WTC11 (cell line): ENCODE measurements around the gene OTP. TPM values are rescaled to one million over a fixed set of nuclear protein-coding genes. Genes with fewer than 3 reads are reported as not detected.
A peak's percentile ranks its signal among the peaks of the same experiment; 100 is the strongest.

Experiments
- ATAC-seq: fragments of 200-7000 bp; cut with Tn5 transposase; 2 replicates; pipeline ENCODE4 v1.10.0; 2021; ENCODE audit warnings: mild to moderate bottlenecking, moderate library complexity
- CTCF ChIA-PET: fragments of 300-600 bp; sonication (Branson Sonifier 250); formaldehyde crosslinking; loops from one replicate; lab custom pipeline; 2021; ENCODE audit warnings: antibody characterized with exemption; lab: Charles Lee
- POLR2A ChIA-PET: fragments of 350-600 bp; sonication (Branson Sonifier 250); formaldehyde crosslinking; loops from one replicate; lab custom pipeline; 2021; ENCODE audit warnings: antibody characterized with exemption; lab: Charles Lee
- DNase-seq: peaks from one replicate; pipeline ENCODE4 v3.0.0; 2021; ENCODE audit warnings: low spot score
- H3K27ac Mint-ChIP-seq: 2 replicates; pipeline ENCODE4 v1.8.0; 2021; ENCODE audit warnings: mixed read lengths
- H3K27me3 Mint-ChIP-seq: 2 replicates; pipeline ENCODE4 v1.8.0; 2021; ENCODE audit warnings: low read depth, mild to moderate bottlenecking, moderate library complexity, mixed read lengths
- H3K36me3 Mint-ChIP-seq: 2 replicates; pipeline ENCODE4 v1.8.0; 2021; ENCODE audit warnings: mixed read lengths
- H3K4me1 Mint-ChIP-seq: 2 replicates; pipeline ENCODE4 v1.8.0; 2022; ENCODE audit warnings: mixed read lengths
- H3K4me3 Mint-ChIP-seq: 2 replicates; pipeline ENCODE4 v1.8.0; 2021; ENCODE audit warnings: mild to moderate bottlenecking, moderate library complexity, mixed read lengths
- H3K9me3 Mint-ChIP-seq: 2 replicates; pipeline ENCODE4 v1.8.0; 2021; ENCODE audit warnings: mixed read lengths
- CREB1 ChIP-seq: sonication (generic); formaldehyde crosslinking; IDR thresholded peaks from 2 replicates; pipeline ENCODE4 v1.8.0; 2023; ENCODE audit warnings: mild to moderate bottlenecking, missing genetic modification reagents
- CREM ChIP-seq: sonication (generic); formaldehyde crosslinking; IDR thresholded peaks from 2 replicates; pipeline ENCODE4 v1.8.1; 2022; ENCODE audit warnings: mild to moderate bottlenecking, missing genetic modification reagents, moderate library complexity
- ELF4 ChIP-seq: sonication (generic); formaldehyde crosslinking; IDR thresholded peaks from 2 replicates; pipeline ENCODE4 v1.8.1; 2022; ENCODE audit warnings: low read depth, mild to moderate bottlenecking, moderate library complexity, missing genetic modification reagents
- ESRRA ChIP-seq: sonication (generic); formaldehyde crosslinking; IDR thresholded peaks from 2 replicates; pipeline ENCODE4 v1.8.1; 2022; ENCODE audit warnings: mild to moderate bottlenecking, missing genetic modification reagents, borderline replicate concordance
- FOXJ3 ChIP-seq: sonication (generic); formaldehyde crosslinking; IDR thresholded peaks from 2 replicates; pipeline ENCODE4 v1.9.0; 2021; ENCODE audit warnings: missing genetic modification reagents, mild to moderate bottlenecking, borderline replicate concordance
- NFE2L1 ChIP-seq: sonication (generic); formaldehyde crosslinking; IDR thresholded peaks from 2 replicates; pipeline ENCODE4 v1.8.1; 2023; ENCODE audit warnings: missing genetic modification reagents
- SOX15 ChIP-seq: fragments of 250-450 bp; sonication (Bioruptor Pico); IDR thresholded peaks from 2 replicates; pipeline ENCODE4 v1.9.0; 2021; ENCODE audit warnings: mild to moderate bottlenecking
- SP1 ChIP-seq: sonication (generic); formaldehyde crosslinking; conservative IDR thresholded peaks from 2 replicates; pipeline ENCODE4 v1.8.1; 2022; ENCODE audit warnings: missing genetic modification reagents
- TEAD1 ChIP-seq: sonication (generic); formaldehyde crosslinking; IDR thresholded peaks from 2 replicates; pipeline ENCODE4 v1.8.0; 2022; ENCODE audit warnings: mild to moderate bottlenecking, missing genetic modification reagents
- TP53 ChIP-seq: sonication (generic); formaldehyde crosslinking; IDR thresholded peaks from 2 replicates; pipeline ENCODE4 v1.8.1; 2023; ENCODE audit warnings: mild to moderate bottlenecking, missing genetic modification reagents
- ZNF423 ChIP-seq: fragments of 250-450 bp; sonication (Bioruptor Pico); IDR thresholded peaks from 2 replicates; pipeline ENCODE4 v2.1.2; 2022; ENCODE audit warnings: mild to moderate bottlenecking, moderate library complexity
- total RNA-seq: library from RNA; stranded (reverse); gene quantifications from 3 replicates; pipeline ENCODE4 v1.2.3, GENCODE V29; 2021
- TF ChIP-seq, protein P1 (sequence below): sonication (generic); formaldehyde crosslinking; IDR thresholded peaks from 2 replicates; pipeline ENCODE4 v1.8.1; 2023; ENCODE audit warnings: mild to moderate bottlenecking, missing genetic modification reagents, borderline replicate concordance
- TF ChIP-seq, protein P2 (sequence below): sonication (generic); formaldehyde crosslinking; IDR thresholded peaks from 2 replicates; pipeline ENCODE4 v1.8.1; 2023; ENCODE audit warnings: mild to moderate bottlenecking, missing genetic modification reagents
- TF ChIP-seq, protein P3 (sequence below): sonication (generic); formaldehyde crosslinking; IDR thresholded peaks from 2 replicates; pipeline ENCODE4 v1.8.1; 2022; ENCODE audit warnings: missing genetic modification reagents, borderline replicate concordance
- TF ChIP-seq, protein P4 (sequence below): sonication (generic); formaldehyde crosslinking; IDR thresholded peaks from 2 replicates; pipeline ENCODE4 v1.8.0; 2023; ENCODE audit warnings: missing genetic modification reagents, mild to moderate bottlenecking, borderline replicate concordance
- TF ChIP-seq, protein P5 (sequence below): fragments of 250-450 bp; sonication (Bioruptor Pico); IDR thresholded peaks from 2 replicates; pipeline ENCODE4 v1.8.0; 2021; ENCODE audit warnings: mild to moderate bottlenecking

OTP gene
- total RNA-seq, 1 experiment from 2014 or later: not detected

DNA sequence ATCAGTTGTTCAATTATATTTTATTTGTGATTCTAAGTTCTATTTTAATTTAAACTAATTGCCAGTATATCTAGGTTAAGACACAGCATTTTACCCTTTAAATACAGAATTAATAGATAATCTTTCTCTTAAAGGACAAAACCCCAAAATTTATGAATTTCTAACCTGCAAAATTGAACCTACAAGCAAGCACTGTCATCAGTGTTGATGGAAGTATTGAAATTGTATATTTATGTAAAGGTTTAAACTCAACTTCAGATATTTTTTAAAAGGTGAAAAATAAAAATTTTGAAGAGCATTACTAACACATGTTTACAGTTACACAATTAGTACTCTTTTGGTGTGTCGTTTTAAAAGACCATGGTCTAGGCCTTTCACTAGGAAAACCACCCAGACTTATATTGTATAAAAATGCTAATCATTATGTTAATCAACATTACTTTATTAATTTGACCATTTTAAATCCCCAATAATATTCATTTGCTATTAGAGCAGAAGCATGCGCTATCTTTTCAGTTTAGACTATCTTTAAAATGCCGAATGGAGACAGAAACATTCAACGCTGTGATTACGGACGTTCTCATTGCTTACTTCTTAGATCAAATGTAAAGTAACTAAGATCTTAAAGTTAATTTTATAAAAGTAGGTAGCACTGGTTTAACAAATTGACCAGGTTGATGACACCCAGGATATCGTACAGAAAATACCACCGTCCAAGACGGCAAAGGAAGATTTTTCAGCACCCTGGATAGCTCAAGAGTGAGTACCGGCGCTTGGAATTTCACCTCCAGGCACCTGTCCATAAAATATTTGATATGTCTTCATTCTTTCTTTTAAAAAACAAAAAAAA lies 3.2 kb downstream of the OTP start:
- ATAC-seq (no peak), DNase-seq (no peak)
- Mint-ChIP-seq H3K36me3 (no peaks in the 10 kb centered on the region), H3K27ac (no peak overlapping the region), H3K27me3 (peaks cover 100% of the 10 kb centered on the region), H3K4me1 (peaks cover 46% of the 10 kb centered on the region), H3K9me3 (no peaks in the 10 kb centered on the region), H3K4me3 (no peak overlapping the region)
- CTCF ChIA-PET: interaction anchor here (1.3 kb wide), 1 partner anchor 11 kb away, joined by 3 read pairs; no protein-coding TSS in a partner anchor
- TF ChIP-seq ELF4 (CRISPR knock-in tag): no peak
- POLR2A ChIA-PET: interaction anchor here (0.7 kb wide), 1 partner anchor 12 kb away, joined by 4 read pairs; no protein-coding TSS in a partner anchor

DNA sequence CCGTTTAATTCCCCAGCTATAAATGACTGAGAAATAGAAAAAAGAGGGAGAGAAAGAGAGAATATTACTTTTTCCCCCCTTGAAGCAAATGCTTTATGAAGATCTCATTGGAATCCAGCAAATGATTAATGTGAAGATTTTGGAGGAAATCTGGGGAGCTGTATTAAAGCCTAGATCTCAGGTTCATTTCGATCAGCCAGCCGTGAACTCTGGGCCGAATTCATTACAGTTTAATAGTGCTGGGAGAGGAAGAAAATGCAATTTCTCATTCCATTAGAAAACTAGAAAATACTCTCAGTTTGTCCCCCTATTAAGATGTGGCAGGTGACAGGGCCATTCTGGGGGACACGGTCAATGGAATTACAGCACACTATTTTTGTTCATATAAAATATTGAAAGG lies 4.8 kb downstream of the OTP start:
- CTCF ChIA-PET: interaction anchor here (1.3 to 1.5 kb wide), 2 partner anchors 12 to 73 kb away, joined by 3 to 5 read pairs; no protein-coding TSS in a partner anchor
- Mint-ChIP-seq H3K4me1 (peaks cover 46% of the 10 kb centered on the region), H3K27me3 (peaks cover 100% of the 10 kb centered on the region)

DNA sequence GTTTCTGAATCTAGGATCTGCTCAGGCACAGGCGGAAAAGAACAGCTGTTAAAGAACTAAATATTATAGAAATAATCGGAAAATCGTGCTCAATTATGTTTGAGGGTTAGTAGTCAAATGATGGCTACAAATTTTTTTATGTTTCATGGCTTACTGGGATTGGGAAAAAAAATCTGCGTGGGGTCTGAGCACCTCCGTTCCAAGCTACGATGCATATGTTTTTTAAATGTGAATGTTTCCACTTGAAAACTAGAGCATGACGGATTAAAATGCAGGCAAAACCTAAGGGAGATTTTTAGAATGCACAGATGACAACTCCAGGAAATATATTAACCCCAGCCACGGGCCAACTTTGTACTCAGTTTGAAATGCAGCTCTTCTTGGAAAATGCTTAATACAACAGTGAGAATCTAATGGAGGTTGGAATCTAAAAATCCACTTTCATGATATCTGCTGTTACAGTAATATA lies 5.3 kb downstream of the OTP start:
- no peaks in the 10 kb centered on the region for H3K9me3 Mint-ChIP-seq
- no peaks in the 10 kb centered on the region for H3K36me3 Mint-ChIP-seq
- H3K4me1 Mint-ChIP-seq: peaks cover 49% of the 10 kb centered on the region
- ChIA-PET CTCF (interaction anchor here (1.3 to 1.5 kb wide), 2 partner anchors 13 to 72 kb away, joined by 3 to 5 read pairs; no protein-coding TSS in a partner anchor), POLR2A (no interaction called here)
- DNase-seq: no peak
- H3K27ac Mint-ChIP-seq: no peak overlapping the region
- ATAC-seq: no peak
- peak overlapping the region; percentile 55; the same call in 1 of the 2 replicates for H3K4me3 Mint-ChIP-seq
- H3K27me3 Mint-ChIP-seq: peaks cover 100% of the 10 kb centered on the region
- TF ChIP-seq, protein P1, sequence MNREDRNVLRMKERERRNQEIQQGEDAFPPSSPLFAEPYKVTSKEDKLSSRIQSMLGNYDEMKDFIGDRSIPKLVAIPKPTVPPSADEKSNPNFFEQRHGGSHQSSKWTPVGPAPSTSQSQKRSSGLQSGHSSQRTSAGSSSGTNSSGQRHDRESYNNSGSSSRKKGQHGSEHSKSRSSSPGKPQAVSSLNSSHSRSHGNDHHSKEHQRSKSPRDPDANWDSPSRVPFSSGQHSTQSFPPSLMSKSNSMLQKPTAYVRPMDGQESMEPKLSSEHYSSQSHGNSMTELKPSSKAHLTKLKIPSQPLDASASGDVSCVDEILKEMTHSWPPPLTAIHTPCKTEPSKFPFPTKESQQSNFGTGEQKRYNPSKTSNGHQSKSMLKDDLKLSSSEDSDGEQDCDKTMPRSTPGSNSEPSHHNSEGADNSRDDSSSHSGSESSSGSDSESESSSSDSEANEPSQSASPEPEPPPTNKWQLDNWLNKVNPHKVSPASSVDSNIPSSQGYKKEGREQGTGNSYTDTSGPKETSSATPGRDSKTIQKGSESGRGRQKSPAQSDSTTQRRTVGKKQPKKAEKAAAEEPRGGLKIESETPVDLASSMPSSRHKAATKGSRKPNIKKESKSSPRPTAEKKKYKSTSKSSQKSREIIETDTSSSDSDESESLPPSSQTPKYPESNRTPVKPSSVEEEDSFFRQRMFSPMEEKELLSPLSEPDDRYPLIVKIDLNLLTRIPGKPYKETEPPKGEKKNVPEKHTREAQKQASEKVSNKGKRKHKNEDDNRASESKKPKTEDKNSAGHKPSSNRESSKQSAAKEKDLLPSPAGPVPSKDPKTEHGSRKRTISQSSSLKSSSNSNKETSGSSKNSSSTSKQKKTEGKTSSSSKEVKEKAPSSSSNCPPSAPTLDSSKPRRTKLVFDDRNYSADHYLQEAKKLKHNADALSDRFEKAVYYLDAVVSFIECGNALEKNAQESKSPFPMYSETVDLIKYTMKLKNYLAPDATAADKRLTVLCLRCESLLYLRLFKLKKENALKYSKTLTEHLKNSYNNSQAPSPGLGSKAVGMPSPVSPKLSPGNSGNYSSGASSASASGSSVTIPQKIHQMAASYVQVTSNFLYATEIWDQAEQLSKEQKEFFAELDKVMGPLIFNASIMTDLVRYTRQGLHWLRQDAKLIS (CRISPR knock-in tag): no peak
- TF ChIP-seq TEAD1 (CRISPR knock-in tag) (no peak), ESRRA (CRISPR knock-in tag) (no peak), NFE2L1 (CRISPR knock-in tag) (no peak), CREM (no peak)
- TF ChIP-seq, protein P2, sequence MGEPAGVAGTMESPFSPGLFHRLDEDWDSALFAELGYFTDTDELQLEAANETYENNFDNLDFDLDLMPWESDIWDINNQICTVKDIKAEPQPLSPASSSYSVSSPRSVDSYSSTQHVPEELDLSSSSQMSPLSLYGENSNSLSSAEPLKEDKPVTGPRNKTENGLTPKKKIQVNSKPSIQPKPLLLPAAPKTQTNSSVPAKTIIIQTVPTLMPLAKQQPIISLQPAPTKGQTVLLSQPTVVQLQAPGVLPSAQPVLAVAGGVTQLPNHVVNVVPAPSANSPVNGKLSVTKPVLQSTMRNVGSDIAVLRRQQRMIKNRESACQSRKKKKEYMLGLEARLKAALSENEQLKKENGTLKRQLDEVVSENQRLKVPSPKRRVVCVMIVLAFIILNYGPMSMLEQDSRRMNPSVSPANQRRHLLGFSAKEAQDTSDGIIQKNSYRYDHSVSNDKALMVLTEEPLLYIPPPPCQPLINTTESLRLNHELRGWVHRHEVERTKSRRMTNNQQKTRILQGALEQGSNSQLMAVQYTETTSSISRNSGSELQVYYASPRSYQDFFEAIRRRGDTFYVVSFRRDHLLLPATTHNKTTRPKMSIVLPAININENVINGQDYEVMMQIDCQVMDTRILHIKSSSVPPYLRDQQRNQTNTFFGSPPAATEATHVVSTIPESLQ (CRISPR knock-in tag): no peak

More for the DNA sequence above, 4.8 kb downstream of the OTP start:
- POLR2A ChIA-PET: no interaction called here
- Mint-ChIP-seq H3K9me3 (no peaks in the 10 kb centered on the region), H3K4me3 (no peak overlapping the region), H3K27ac (no peak overlapping the region), H3K36me3 (no peaks in the 10 kb centered on the region)
- no peak for DNase-seq
- ATAC-seq: no peak
- TF ChIP-seq, protein P3, sequence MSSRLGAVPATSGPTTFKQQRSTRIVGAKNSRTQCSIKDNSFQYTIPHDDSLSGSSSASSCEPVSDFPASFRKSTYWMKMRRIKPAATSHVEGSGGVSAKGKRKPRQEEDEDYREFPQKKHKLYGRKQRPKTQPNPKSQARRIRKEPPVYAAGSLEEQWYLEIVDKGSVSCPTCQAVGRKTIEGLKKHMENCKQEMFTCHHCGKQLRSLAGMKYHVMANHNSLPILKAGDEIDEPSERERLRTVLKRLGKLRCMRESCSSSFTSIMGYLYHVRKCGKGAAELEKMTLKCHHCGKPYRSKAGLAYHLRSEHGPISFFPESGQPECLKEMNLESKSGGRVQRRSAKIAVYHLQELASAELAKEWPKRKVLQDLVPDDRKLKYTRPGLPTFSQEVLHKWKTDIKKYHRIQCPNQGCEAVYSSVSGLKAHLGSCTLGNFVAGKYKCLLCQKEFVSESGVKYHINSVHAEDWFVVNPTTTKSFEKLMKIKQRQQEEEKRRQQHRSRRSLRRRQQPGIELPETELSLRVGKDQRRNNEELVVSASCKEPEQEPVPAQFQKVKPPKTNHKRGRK (CRISPR knock-in tag): no peak
- TF ChIP-seq CREB1 (CRISPR knock-in tag) (no peak), TP53 (CRISPR knock-in tag) (no peak), SP1 (CRISPR knock-in tag) (no peak), ZNF423 (CRISPR knock-in tag) (no peak), FOXJ3 (CRISPR knock-in tag) (no peak), SOX15 (CRISPR knock-in tag) (no peak)
- TF ChIP-seq, protein P4, sequence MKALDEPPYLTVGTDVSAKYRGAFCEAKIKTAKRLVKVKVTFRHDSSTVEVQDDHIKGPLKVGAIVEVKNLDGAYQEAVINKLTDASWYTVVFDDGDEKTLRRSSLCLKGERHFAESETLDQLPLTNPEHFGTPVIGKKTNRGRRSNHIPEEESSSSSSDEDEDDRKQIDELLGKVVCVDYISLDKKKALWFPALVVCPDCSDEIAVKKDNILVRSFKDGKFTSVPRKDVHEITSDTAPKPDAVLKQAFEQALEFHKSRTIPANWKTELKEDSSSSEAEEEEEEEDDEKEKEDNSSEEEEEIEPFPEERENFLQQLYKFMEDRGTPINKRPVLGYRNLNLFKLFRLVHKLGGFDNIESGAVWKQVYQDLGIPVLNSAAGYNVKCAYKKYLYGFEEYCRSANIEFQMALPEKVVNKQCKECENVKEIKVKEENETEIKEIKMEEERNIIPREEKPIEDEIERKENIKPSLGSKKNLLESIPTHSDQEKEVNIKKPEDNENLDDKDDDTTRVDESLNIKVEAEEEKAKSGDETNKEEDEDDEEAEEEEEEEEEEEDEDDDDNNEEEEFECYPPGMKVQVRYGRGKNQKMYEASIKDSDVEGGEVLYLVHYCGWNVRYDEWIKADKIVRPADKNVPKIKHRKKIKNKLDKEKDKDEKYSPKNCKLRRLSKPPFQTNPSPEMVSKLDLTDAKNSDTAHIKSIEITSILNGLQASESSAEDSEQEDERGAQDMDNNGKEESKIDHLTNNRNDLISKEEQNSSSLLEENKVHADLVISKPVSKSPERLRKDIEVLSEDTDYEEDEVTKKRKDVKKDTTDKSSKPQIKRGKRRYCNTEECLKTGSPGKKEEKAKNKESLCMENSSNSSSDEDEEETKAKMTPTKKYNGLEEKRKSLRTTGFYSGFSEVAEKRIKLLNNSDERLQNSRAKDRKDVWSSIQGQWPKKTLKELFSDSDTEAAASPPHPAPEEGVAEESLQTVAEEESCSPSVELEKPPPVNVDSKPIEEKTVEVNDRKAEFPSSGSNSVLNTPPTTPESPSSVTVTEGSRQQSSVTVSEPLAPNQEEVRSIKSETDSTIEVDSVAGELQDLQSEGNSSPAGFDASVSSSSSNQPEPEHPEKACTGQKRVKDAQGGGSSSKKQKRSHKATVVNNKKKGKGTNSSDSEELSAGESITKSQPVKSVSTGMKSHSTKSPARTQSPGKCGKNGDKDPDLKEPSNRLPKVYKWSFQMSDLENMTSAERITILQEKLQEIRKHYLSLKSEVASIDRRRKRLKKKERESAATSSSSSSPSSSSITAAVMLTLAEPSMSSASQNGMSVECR (CRISPR knock-in tag): no peak
- TF ChIP-seq, protein P5, sequence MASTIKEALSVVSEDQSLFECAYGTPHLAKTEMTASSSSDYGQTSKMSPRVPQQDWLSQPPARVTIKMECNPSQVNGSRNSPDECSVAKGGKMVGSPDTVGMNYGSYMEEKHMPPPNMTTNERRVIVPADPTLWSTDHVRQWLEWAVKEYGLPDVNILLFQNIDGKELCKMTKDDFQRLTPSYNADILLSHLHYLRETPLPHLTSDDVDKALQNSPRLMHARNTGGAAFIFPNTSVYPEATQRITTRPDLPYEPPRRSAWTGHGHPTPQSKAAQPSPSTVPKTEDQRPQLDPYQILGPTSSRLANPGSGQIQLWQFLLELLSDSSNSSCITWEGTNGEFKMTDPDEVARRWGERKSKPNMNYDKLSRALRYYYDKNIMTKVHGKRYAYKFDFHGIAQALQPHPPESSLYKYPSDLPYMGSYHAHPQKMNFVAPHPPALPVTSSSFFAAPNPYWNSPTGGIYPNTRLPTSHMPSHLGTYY (CRISPR knock-in tag): no peak
